NCI-H2196 treated with DMSO at 0.1 percent for 48 hours (cell line): ENCODE results near the gene PDXDC1.
"Not testable (repeated sequence)": the region's sequence is repeated elsewhere in the genome, so short reads cannot be mapped to it uniquely, and the experiment has no call there.

Experiments
- DNase-seq: peaks from one replicate; lab custom pipeline; 2025; ENCODE audit not compliant: unreplicated experiment; lab: John Stamatoyannopoulos, UW

The PDXDC1 gene

GRCh38 chr16:15130256-15130932 lies 155.6 kb downstream of the PDXDC1 start:
- not testable (repeated sequence) for DNase-seq

- not testable (repeated sequence) for DNase-seq
These were observed 156.3 kb downstream of the PDXDC1 start for GRCh38 chr16:15130943-15131700.

- not testable (repeated sequence) for DNase-seq
These were observed 158.0 kb downstream of the PDXDC1 start for GRCh38 chr16:15132719-15133428.

- not testable (repeated sequence) for DNase-seq
These were observed 158.7 kb downstream of the PDXDC1 start for GRCh38 chr16:15133554-15133953.

GRCh38 chr16:15134752-15135482 lies 160.1 kb downstream of the PDXDC1 start:
- DNase-seq: not testable (repeated sequence)

- not testable (repeated sequence) for DNase-seq
These were observed 160.9 kb downstream of the PDXDC1 start for GRCh38 chr16:15135483-15136360.

GRCh38 chr16:15137514-15137913 lies 162.7 kb downstream of the PDXDC1 start:
- not testable (repeated sequence) for DNase-seq

- DNase-seq: not testable (repeated sequence)
These were observed 165.9 kb downstream of the PDXDC1 start for GRCh38 chr16:15140444-15141365.

GRCh38 chr16:15141586-15141985 lies 166.8 kb downstream of the PDXDC1 start:
- no peak for DNase-seq

- not testable (repeated sequence) for DNase-seq
These were observed 167.5 kb downstream of the PDXDC1 start for GRCh38 chr16:15142107-15142890.

GRCh38 chr16:15142891-15143600 lies 168.2 kb downstream of the PDXDC1 start:
- DNase-seq: not testable (repeated sequence)

- not testable (repeated sequence) for DNase-seq
These were observed 168.8 kb downstream of the PDXDC1 start for GRCh38 chr16:15143601-15144091.

GRCh38 chr16:15144092-15144631 lies 169.3 kb downstream of the PDXDC1 start:
- DNase-seq: not testable (repeated sequence)

GRCh38 chr16:15144781-15145417 lies 170.1 kb downstream of the PDXDC1 start:
- DNase-seq: not testable (repeated sequence)

GRCh38 chr16:15145418-15146263 lies 170.8 kb downstream of the PDXDC1 start:
- not testable (repeated sequence) for DNase-seq

GRCh38 chr16:15146264-15146662 lies 171.4 kb downstream of the PDXDC1 start:
- DNase-seq: not testable (repeated sequence)
